ENCODE results near the gene UNC119.
A peak's percentile ranks its signal among the peaks of the same experiment; 100 is the strongest.

Gene UNC119

DNA sequence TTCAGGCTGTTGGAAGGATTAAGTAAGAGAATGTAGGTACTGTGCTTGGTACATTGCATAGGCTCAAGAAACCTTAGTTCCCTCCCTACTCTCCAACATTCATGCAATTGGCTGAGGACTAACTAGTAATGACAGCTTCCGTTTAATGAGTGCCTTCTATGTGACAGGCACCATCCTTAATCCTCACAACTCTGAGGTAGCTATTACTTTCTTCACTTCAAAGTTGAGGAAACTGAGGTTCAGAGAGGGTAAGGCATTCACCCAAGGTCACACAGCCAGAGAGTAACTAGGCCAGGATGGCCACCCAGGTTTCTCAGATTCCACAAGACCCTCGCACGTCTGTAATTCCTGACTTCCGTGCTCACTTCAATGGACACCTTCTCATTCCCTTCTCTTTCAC lies 22.2 kb downstream of the UNC119 start:
- TF ChIP-seq, protein P1, sequence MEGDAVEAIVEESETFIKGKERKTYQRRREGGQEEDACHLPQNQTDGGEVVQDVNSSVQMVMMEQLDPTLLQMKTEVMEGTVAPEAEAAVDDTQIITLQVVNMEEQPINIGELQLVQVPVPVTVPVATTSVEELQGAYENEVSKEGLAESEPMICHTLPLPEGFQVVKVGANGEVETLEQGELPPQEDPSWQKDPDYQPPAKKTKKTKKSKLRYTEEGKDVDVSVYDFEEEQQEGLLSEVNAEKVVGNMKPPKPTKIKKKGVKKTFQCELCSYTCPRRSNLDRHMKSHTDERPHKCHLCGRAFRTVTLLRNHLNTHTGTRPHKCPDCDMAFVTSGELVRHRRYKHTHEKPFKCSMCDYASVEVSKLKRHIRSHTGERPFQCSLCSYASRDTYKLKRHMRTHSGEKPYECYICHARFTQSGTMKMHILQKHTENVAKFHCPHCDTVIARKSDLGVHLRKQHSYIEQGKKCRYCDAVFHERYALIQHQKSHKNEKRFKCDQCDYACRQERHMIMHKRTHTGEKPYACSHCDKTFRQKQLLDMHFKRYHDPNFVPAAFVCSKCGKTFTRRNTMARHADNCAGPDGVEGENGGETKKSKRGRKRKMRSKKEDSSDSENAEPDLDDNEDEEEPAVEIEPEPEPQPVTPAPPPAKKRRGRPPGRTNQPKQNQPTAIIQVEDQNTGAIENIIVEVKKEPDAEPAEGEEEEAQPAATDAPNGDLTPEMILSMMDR (IDR thresholded peaks at IDR 0.05) = no peak

GRCh38 chr17:28529013-28529400 lies 23.4 kb downstream of the UNC119 start:
- peaks cover 96% of the 10 kb centered on the region for H3K4me1 Mint-ChIP-seq
- TF ChIP-seq, protein P1 (IDR thresholded peaks at IDR 0.05) = no peak
- H3K36me3 Mint-ChIP-seq (ENCODE audit: low read depth) = no peaks in the 10 kb centered on the region
- no peak for DNase-seq
- no peak overlapping the region for H3K4me3 Mint-ChIP-seq
- H3K9me3 Mint-ChIP-seq = no peaks in the 10 kb centered on the region
- peaks cover 10% of the 10 kb centered on the region for H3K27me3 Mint-ChIP-seq (ENCODE audit: low read depth, poor library complexity)
- no peak overlapping the region for H3K27ac Mint-ChIP-seq

More for the DNA sequence above, 22.2 kb downstream of the UNC119 start:
- Mint-ChIP-seq H3K4me1 (peaks cover 89% of the 10 kb centered on the region), H3K4me3 (no peak overlapping the region), H3K9me3 (no peaks in the 10 kb centered on the region), H3K27me3 (ENCODE audit: low read depth, poor library complexity) (peaks cover 8% of the 10 kb centered on the region), H3K27ac (no peak overlapping the region), H3K36me3 (ENCODE audit: low read depth) (no peaks in the 10 kb centered on the region)
- no peak for DNase-seq

DNA sequence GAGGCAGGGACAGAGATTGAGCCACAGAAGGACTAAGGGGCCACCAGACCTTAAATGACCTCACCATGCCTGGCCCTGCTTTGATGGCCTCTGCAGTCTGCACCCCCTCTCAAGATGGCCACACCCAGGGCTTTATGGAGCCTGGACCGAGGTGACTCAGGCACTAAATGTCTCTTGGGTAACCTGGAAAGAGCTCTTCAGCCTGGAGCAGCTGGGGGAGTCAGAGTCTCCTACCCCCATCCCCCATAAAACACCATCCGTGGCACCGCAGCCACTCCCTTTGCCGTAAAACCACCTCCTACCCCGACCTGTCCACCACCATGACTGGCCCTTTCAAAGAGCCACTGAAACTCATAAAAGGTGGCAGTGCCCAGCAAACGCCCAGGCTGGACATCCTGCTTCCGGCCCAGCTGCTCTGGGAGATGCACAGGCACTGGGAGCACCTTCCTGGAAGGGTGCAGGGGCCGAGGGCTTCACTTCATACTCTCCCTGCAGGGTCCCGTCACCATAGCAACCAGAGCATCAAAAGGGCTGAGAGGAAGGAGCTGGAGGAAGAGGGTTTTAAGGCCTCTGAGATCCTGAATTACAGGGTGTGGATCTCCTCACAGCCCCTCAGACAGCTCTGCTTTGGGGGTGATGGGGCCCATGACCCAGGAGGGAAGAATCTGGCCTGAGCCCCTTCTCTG lies 24.0 kb downstream of the UNC119 start:
- Mint-ChIP-seq H3K36me3 (ENCODE audit: low read depth) (no peaks in the 10 kb centered on the region), H3K27ac (no peak overlapping the region), H3K4me3 (no peak overlapping the region), H3K27me3 (ENCODE audit: low read depth, poor library complexity) (peaks cover 11% of the 10 kb centered on the region), H3K9me3 (no peaks in the 10 kb centered on the region), H3K4me1 (peaks cover 96% of the 10 kb centered on the region)
- no peak for DNase-seq
- TF ChIP-seq, protein P1 (IDR thresholded peaks at IDR 0.05) = no peak

- TF ChIP-seq, protein P1 (IDR thresholded peaks at IDR 0.05) = no peak
- H3K27me3 Mint-ChIP-seq (ENCODE audit: low read depth, poor library complexity) = peaks cover 11% of the 10 kb centered on the region
- peaks cover 96% of the 10 kb centered on the region for H3K4me1 Mint-ChIP-seq
- DNase-seq = no peak
- peak overlapping the region; percentile 57 for H3K27ac Mint-ChIP-seq
- no peaks in the 10 kb centered on the region for H3K36me3 Mint-ChIP-seq (ENCODE audit: low read depth)
- no peak overlapping the region for H3K4me3 Mint-ChIP-seq
- H3K9me3 Mint-ChIP-seq = no peaks in the 10 kb centered on the region
Observed at GRCh38 chr17:28527859-28528258, 24.6 kb downstream of the UNC119 start.

DNA sequence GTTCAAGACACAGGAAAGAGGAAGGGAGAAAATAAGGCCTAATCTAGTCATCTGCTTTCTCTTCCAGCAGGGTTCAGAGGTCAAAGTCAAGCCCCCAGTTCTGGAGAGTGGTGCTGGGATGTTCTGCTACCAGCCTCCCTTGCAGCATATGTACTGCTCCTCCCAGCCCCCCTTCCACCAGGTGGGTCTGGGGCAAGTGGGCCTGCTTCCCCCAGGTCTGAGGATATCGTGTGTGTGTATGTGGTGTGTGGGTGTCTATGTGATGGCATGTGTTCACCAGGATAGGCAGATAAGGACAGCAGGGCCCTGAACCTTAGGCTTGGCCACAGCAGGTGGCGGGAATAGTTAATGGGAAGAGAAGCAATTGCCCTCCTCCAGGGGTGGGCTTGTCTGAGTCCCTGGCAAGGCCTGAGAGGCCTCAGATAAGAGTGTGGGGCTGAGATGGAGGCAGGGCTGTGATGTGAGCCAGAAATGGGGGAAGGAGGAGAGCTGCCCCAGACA lies 25.2 kb downstream of the UNC119 start:
- Mint-ChIP-seq H3K27ac (peak overlapping the region; percentile 91), H3K27me3 (ENCODE audit: low read depth, poor library complexity) (peaks cover 11% of the 10 kb centered on the region), H3K36me3 (ENCODE audit: low read depth) (no peaks in the 10 kb centered on the region), H3K4me3 (no peak overlapping the region), H3K4me1 (peaks cover 94% of the 10 kb centered on the region), H3K9me3 (no peaks in the 10 kb centered on the region)
- no peak for DNase-seq
- TF ChIP-seq, protein P1 (IDR thresholded peaks at IDR 0.05) = no peak

DNA sequence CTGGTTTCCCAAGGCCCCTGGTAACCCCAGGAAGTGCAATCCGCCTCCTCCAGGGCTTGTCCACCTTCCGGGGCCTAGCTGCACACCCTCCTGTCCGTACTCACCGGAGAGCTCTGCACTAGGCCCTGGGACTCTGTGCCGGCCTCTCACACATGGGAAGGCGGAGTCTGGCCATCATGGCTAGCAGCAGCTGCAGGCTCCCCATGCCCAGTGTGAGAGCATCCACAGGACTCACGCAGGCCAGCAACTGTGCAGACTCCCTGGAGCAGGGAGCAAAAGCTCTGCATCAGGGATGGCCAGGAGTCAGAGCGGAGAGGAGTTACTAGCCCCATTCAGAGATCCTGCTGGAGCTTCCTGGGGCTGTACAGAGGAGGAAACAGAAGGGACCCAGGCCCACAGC lies 26.0 kb downstream of the UNC119 start:
- Mint-ChIP-seq H3K4me1 (peaks cover 94% of the 10 kb centered on the region), H3K36me3 (ENCODE audit: low read depth) (no peaks in the 10 kb centered on the region), H3K27ac (no peak overlapping the region), H3K4me3 (no peak overlapping the region), H3K27me3 (ENCODE audit: low read depth, poor library complexity) (peaks cover 11% of the 10 kb centered on the region), H3K9me3 (no peaks in the 10 kb centered on the region)
- no peak for DNase-seq
- TF ChIP-seq, protein P1 (IDR thresholded peaks at IDR 0.05) = no peak

All from nephron progenitor cell (in vitro differentiated cells).